ENCODE measurements around the gene NTM. TPM values are rescaled to one million over a fixed set of nuclear protein-coding genes. Genes with fewer than 3 reads are reported as not detected.

The NTM gene
- total RNA-seq, 1 experiment from 2014 or later, result 9.9 TPM

DNA sequence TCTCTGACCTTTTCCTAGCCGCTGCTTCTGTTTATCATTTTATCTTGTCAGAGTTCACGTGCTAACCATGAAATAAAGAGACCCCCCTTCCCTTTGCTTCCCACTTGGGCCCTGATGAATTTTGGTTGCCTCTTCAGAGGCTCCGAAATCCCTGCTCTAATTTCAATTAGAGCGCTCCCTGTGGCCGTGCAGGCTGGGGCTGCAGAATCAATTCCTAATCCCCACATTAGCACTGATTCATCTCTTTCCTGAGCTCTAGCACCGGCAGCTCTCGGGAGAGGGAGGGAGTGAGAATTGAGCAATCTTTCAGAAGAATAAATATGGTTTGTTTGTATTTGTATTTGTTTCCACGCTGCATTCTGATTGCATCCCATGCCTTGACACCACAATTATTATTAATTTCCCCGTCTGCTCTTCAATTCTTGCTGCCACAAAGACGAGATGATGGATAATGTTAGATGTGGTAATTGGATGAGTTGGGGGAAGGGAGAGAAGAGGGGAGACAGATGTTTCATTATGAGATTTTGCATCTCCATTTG is 76.9 kb downstream of the NTM start:
- no peak overlapping the region for H4K91ac ChIP-seq (ENCODE audit: insufficient read length, low read depth, low read length)
- H3K27ac ChIP-seq (ENCODE audit: insufficient read length, low read depth, low read length), result no peak overlapping the region
- H2BK15ac ChIP-seq (ENCODE audit: low read depth, low read length), result no peak overlapping the region
- no peak overlapping the region for H2AFZ ChIP-seq (ENCODE audit: low read length)
- TF ChIP-seq, protein P1, sequence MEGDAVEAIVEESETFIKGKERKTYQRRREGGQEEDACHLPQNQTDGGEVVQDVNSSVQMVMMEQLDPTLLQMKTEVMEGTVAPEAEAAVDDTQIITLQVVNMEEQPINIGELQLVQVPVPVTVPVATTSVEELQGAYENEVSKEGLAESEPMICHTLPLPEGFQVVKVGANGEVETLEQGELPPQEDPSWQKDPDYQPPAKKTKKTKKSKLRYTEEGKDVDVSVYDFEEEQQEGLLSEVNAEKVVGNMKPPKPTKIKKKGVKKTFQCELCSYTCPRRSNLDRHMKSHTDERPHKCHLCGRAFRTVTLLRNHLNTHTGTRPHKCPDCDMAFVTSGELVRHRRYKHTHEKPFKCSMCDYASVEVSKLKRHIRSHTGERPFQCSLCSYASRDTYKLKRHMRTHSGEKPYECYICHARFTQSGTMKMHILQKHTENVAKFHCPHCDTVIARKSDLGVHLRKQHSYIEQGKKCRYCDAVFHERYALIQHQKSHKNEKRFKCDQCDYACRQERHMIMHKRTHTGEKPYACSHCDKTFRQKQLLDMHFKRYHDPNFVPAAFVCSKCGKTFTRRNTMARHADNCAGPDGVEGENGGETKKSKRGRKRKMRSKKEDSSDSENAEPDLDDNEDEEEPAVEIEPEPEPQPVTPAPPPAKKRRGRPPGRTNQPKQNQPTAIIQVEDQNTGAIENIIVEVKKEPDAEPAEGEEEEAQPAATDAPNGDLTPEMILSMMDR (conservative IDR thresholded peaks at IDR 0.05), result peak; percentile 54
- H3K23ac ChIP-seq (ENCODE audit: insufficient read length, low read depth, low read length), result no peak overlapping the region
- no peak overlapping the region for H2AK5ac ChIP-seq (ENCODE audit: insufficient read length, low read length)
- H3K27me3 Mint-ChIP-seq (ENCODE audit: low read depth), result no peaks in the 10 kb centered on the region
- peaks cover 3% of the 10 kb centered on the region; the same call in 1 of the 2 replicates for H3K4me1 ChIP-seq (ENCODE audit: insufficient read depth, low read length)
- no peaks in the 10 kb centered on the region for H3K9me3 ChIP-seq (ENCODE audit: control insufficient read depth, low read depth, low read length)
- no peak overlapping the region for H3K4ac ChIP-seq (ENCODE audit: low read depth, low read length)
- peaks cover 15 to 24% of the 10 kb centered on the region in 2 experiments for H3K4me1 Mint-ChIP-seq
- H3K23me2 ChIP-seq (ENCODE audit: insufficient read length, low read depth, low read length, poor library complexity, severe bottlenecking), result no peaks in the 10 kb centered on the region
- H3T11ph ChIP-seq (ENCODE audit: low read length), result no peak overlapping the region
- DNase-seq, result no peak
- peaks cover 0 to 5% (median 2%) of the 10 kb centered on the region in 3 experiments; a peak in 5 of 7 replicates for H3K36me3 Mint-ChIP-seq (ENCODE audit: insufficient read depth in 1 of 3, low read depth in 3 of 3)
- H3K4me3 Mint-ChIP-seq, result no peak overlapping the region
- peaks cover 0 to 6% of the 10 kb centered on the region in 2 experiments; a peak in 1 of 5 replicates for H3K9me3 Mint-ChIP-seq
- H3K56ac ChIP-seq (ENCODE audit: insufficient read length, low read depth, low read length), result no peak overlapping the region
- H4K8ac ChIP-seq (replicated peaks; ENCODE audit: insufficient read length, low read depth, low read length), result no peak overlapping the region
- no peak overlapping the region for H2BK120ac ChIP-seq (ENCODE audit: low read depth, low read length, poor library complexity, severe bottlenecking)
- H3K79me1 ChIP-seq (ENCODE audit: insufficient read depth, low read depth, low read length, poor library complexity, severe bottlenecking), result no peaks in the 10 kb centered on the region
- no peaks in the 10 kb centered on the region for H3K79me2 ChIP-seq (ENCODE audit: insufficient read depth, low read length)
- H3K9ac ChIP-seq (ENCODE audit: extremely low read depth, insufficient read length, low read length), result no peak overlapping the region
- no peak overlapping the region for H2BK5ac ChIP-seq (ENCODE audit: insufficient read length, low read length)
- no peak overlapping the region for H3K18ac ChIP-seq (ENCODE audit: insufficient read length, low read depth, low read length)
- H3K27ac Mint-ChIP-seq, result peak overlapping the region in 1 of 3 experiments; percentile 4; a peak in 1 of 7 replicates
- no peaks in the 10 kb centered on the region for H4K20me1 ChIP-seq (ENCODE audit: control insufficient read depth, insufficient read depth, insufficient read length)
- no CpG with 5 or more reads among the region's 10 CpGs for WGBS (ENCODE audit: extremely low coverage, insufficient read length, low lambda C conversion rate)
- H3K14ac ChIP-seq (ENCODE audit: insufficient read depth, low read length), result no peak overlapping the region
- no peak overlapping the region for H3K4me2 ChIP-seq (ENCODE audit: insufficient read depth, insufficient read length, low read length)
- no peak overlapping the region for H2BK20ac ChIP-seq (ENCODE audit: low read depth, low read length, poor library complexity, severe bottlenecking)
- no peaks in the 10 kb centered on the region; the same call in 1 of the 2 replicates for H3K27me3 ChIP-seq (ENCODE audit: insufficient read depth, low read length)
- H2BK12ac ChIP-seq (ENCODE audit: insufficient read length, low read depth, low read length), result no peak overlapping the region
- H4K5ac ChIP-seq (ENCODE audit: insufficient read length, low read depth, low read length), result no peak overlapping the region
